Activated CD8-positive, alpha-beta T cell treated with anti-CD3 and anti-CD28 coated beads for 36 hours (primary cell): ENCODE measurements around the gene HDAC8. TPM values are rescaled to one million over a fixed set of nuclear protein-coding genes. Genes with fewer than 3 reads are reported as not detected.

Experiments used
- ATAC-seq: fragments of 200-7000 bp; cut with Tn5 transposase; one replicate; pipeline ENCODE4 v1.10.0; 2021; ENCODE audit warnings: mild to moderate bottlenecking, moderate library complexity
- CTCF ChIA-PET: fragments of 350-600 bp; sonication (Branson Sonifier 250); formaldehyde crosslinking; loops from one replicate; lab custom pipeline; 2021; ENCODE audit warnings: antibody characterized with exemption; lab: Charles Lee
- POLR2A ChIA-PET: fragments of 350-600 bp; sonication (Branson Sonifier 250); formaldehyde crosslinking; loops from one replicate; lab custom pipeline; 2021; ENCODE audit warnings: antibody characterized with exemption; lab: Charles Lee
- DNase-seq: peaks from one replicate; pipeline ENCODE4 v3.0.0-alpha.2; 2020
- H3K27ac Mint-ChIP-seq: one replicate; pipeline ENCODE4 v1.8.0; 2021; ENCODE audit warnings: mild to moderate bottlenecking, mixed read lengths
- H3K27me3 Mint-ChIP-seq: one replicate; pipeline ENCODE4 v1.8.0; 2021; ENCODE audit warnings: mixed read lengths
- H3K36me3 Mint-ChIP-seq: one replicate; pipeline ENCODE4 v1.8.0; 2021; ENCODE audit warnings: low read depth, mixed read lengths
- H3K4me1 Mint-ChIP-seq: one replicate; pipeline ENCODE4 v1.8.0; 2021; ENCODE audit warnings: low read depth, mixed read lengths
- H3K4me3 Mint-ChIP-seq: one replicate; pipeline ENCODE4 v1.8.0; 2021; ENCODE audit warnings: mild to moderate bottlenecking, moderate library complexity, mixed read lengths
- H3K9me3 Mint-ChIP-seq: one replicate; pipeline ENCODE4 v1.8.0; 2021; ENCODE audit warnings: mixed read lengths
- CTCF ChIP-seq: fragments of 200-600 bp; IDR thresholded peaks from one replicate; pipeline ENCODE4 v1.8.0; 2022; ENCODE audit warnings: antibody characterized with exemption, mild to moderate bottlenecking
- intact Hi-C: fragments of 100-400 bp; cut with micrococcal nuclease; formaldehyde crosslinking; loops from one replicate; pipeline ENCODE4 v1.10.0; 2022
- total RNA-seq, 2 experiments: library from RNA; stranded (reverse); gene quantifications; one replicate each; pipeline ENCODE4 v1.2.3, GENCODE V29; 2021

The HDAC8 gene
- total RNA-seq, 2 experiments from 2014 or later, result 14.6 to 17.8 TPM

- Mint-ChIP-seq H3K4me1 (no peaks in the 10 kb centered on the region), H3K9me3 (no peaks in the 10 kb centered on the region), H3K27me3 (no peaks in the 10 kb centered on the region), H3K36me3 (peaks cover 8% of the 10 kb centered on the region), H3K4me3 (no peak overlapping the region), H3K27ac (no peak overlapping the region)
- DNase-seq (no peak), ATAC-seq (no peak)
- intact Hi-C loops, result no loop called here
- POLR2A ChIA-PET, result interaction anchor here (0.5 kb wide), 1 partner anchor 893 kb away, joined by 3 read pairs; no protein-coding TSS in a partner anchor
- CTCF ChIA-PET, result no interaction called here
- no peak for TF ChIP-seq CTCF
Observed at GRCh38 chrX:72478853-72479252, 93.8 kb downstream of the HDAC8 start.

- POLR2A ChIA-PET, result interaction anchor here (0.5 kb wide), 1 partner anchor 892 kb away, joined by 3 read pairs; no protein-coding TSS in a partner anchor
- CTCF ChIA-PET, result no interaction called here
- no peak for DNase-seq
- Mint-ChIP-seq H3K4me3 (no peak overlapping the region), H3K27me3 (no peaks in the 10 kb centered on the region), H3K27ac (no peak overlapping the region), H3K9me3 (no peaks in the 10 kb centered on the region), H3K4me1 (no peaks in the 10 kb centered on the region), H3K36me3 (peaks cover 10% of the 10 kb centered on the region)
- no peak for ATAC-seq
- TF ChIP-seq CTCF, result no peak
- intact Hi-C loops, result no loop called here
Observed at GRCh38 chrX:72478351-72478750, 94.3 kb downstream of the HDAC8 start.

- H3K4me1 Mint-ChIP-seq, result no peaks in the 10 kb centered on the region
- H3K27ac Mint-ChIP-seq, result no peak overlapping the region
- TF ChIP-seq CTCF, result no peak
- ChIA-PET CTCF (no interaction called here), POLR2A (no interaction called here)
- no peak for DNase-seq
- no peak for ATAC-seq
- intact Hi-C loops, result no loop called here
- no peaks in the 10 kb centered on the region for H3K27me3 Mint-ChIP-seq
- no peak overlapping the region for H3K4me3 Mint-ChIP-seq
- peaks cover 11% of the 10 kb centered on the region for H3K36me3 Mint-ChIP-seq
- no peaks in the 10 kb centered on the region for H3K9me3 Mint-ChIP-seq
Observed at GRCh38 chrX:72477781-72478181, 94.9 kb downstream of the HDAC8 start.

- H3K9me3 Mint-ChIP-seq, result no peaks in the 10 kb centered on the region
- no peak overlapping the region for H3K27ac Mint-ChIP-seq
- no peak for TF ChIP-seq CTCF
- DNase-seq (no peak), ATAC-seq (no peak)
- POLR2A ChIA-PET, result interaction anchor here (1.0 kb wide), 1 partner anchor 9 kb away, joined by 3 read pairs; no protein-coding TSS in a partner anchor
- intact Hi-C loops, result no loop called here
- H3K36me3 Mint-ChIP-seq, result peaks cover 15% of the 10 kb centered on the region
- CTCF ChIA-PET, result no interaction called here
- no peak overlapping the region for H3K4me3 Mint-ChIP-seq
- H3K4me1 Mint-ChIP-seq, result no peaks in the 10 kb centered on the region
- H3K27me3 Mint-ChIP-seq, result no peaks in the 10 kb centered on the region
Observed at GRCh38 chrX:72477376-72477775, 95.3 kb downstream of the HDAC8 start.

- Mint-ChIP-seq H3K36me3 (peaks cover 16% of the 10 kb centered on the region), H3K4me3 (no peak overlapping the region), H3K27me3 (no peaks in the 10 kb centered on the region), H3K4me1 (no peaks in the 10 kb centered on the region), H3K9me3 (no peaks in the 10 kb centered on the region), H3K27ac (no peak overlapping the region)
- ChIA-PET POLR2A (interaction anchor here (1.0 kb wide), 1 partner anchor 8 kb away, joined by 3 read pairs; no protein-coding TSS in a partner anchor), CTCF (no interaction called here)
- DNase-seq (no peak), ATAC-seq (no peak)
- intact Hi-C loops, result no loop called here
- no peak for TF ChIP-seq CTCF
Observed at GRCh38 chrX:72475952-72476668, 96.5 kb downstream of the HDAC8 start.
